H9 (cell line): ENCODE measurements around the gene ABCG5. TPM values are rescaled to one million over a fixed set of nuclear protein-coding genes. Genes with fewer than 3 reads are reported as not detected.

Source experiments
- DNase-seq: peaks from one replicate; pipeline ENCODE4 v3.0.0-alpha.2; 2017
- H2AFZ ChIP-seq: one replicate; pipeline ENCODE4 v1.6.1; 2013; ENCODE audit warnings: mild to moderate bottlenecking, low read length, control low read depth, moderate library complexity
- H2AK5ac ChIP-seq: 2 replicates; pipeline ENCODE4 v1.6.1; 2013; ENCODE audit warnings: low read length, control low read depth, mixed read lengths; ENCODE audit not compliant: insufficient read length
- H2BK120ac ChIP-seq: one replicate; pipeline ENCODE4 v1.6.1; 2013; ENCODE audit warnings: low read depth, mild to moderate bottlenecking, low read length, control low read depth, inconsistent platforms; ENCODE audit not compliant: poor library complexity, severe bottlenecking
- H2BK12ac ChIP-seq: 2 replicates; pipeline ENCODE4 v1.6.1; 2013; ENCODE audit warnings: low read length, control low read depth, mixed read lengths, low read depth; ENCODE audit not compliant: insufficient read length
- H2BK15ac ChIP-seq: 2 replicates; pipeline ENCODE4 v1.6.1; 2013; ENCODE audit warnings: low read depth, low read length, control low read depth
- H2BK20ac ChIP-seq: one replicate; pipeline ENCODE4 v1.6.1; 2013; ENCODE audit warnings: low read depth, mild to moderate bottlenecking, low read length, control low read depth, inconsistent platforms; ENCODE audit not compliant: poor library complexity, severe bottlenecking
- H2BK5ac ChIP-seq: 2 replicates; pipeline ENCODE4 v1.6.1; 2013; ENCODE audit warnings: low read length, control low read depth, mixed read lengths; ENCODE audit not compliant: insufficient read length
- H3K14ac ChIP-seq: 2 replicates; pipeline ENCODE4 v1.6.1; 2013; ENCODE audit warnings: low read length, control low read depth; ENCODE audit not compliant: insufficient read depth
- H3K18ac ChIP-seq: 2 replicates; pipeline ENCODE4 v1.6.1; 2013; ENCODE audit warnings: low read depth, mild to moderate bottlenecking, mixed read lengths, low read length, control low read depth; ENCODE audit not compliant: insufficient read length
- H3K23ac ChIP-seq: 2 replicates; pipeline ENCODE4 v1.6.1; 2013; ENCODE audit warnings: low read length, control low read depth, mixed read lengths, low read depth; ENCODE audit not compliant: insufficient read length
- H3K23me2 ChIP-seq: 2 replicates; pipeline ENCODE4 v1.6.1; 2013; ENCODE audit warnings: low read depth, mild to moderate bottlenecking, mixed read lengths, low read length, control low read depth; ENCODE audit not compliant: insufficient read length, poor library complexity, severe bottlenecking
- H3K27ac ChIP-seq: 2 replicates; pipeline ENCODE4 v1.5.1; 2013; ENCODE audit warnings: low read length, control low read depth, mixed read lengths, low read depth; ENCODE audit not compliant: insufficient read length
- H3K27me3 ChIP-seq: 2 replicates; pipeline ENCODE4 v1.6.1; 2013; ENCODE audit warnings: low read length, control low read depth, inconsistent platforms; ENCODE audit not compliant: insufficient read depth
- H3K4ac ChIP-seq: 2 replicates; pipeline ENCODE4 v1.6.1; 2013; ENCODE audit warnings: low read depth, mild to moderate bottlenecking, control low read depth, inconsistent platforms, low read length, moderate library complexity
- H3K4me1 ChIP-seq: 2 replicates; pipeline ENCODE4 v1.6.1; 2013; ENCODE audit warnings: low read length, control low read depth, inconsistent platforms; ENCODE audit not compliant: insufficient read depth
- H3K4me2 ChIP-seq: 2 replicates; pipeline ENCODE4 v1.6.1; 2013; ENCODE audit warnings: low read length, control low read depth, mixed read lengths; ENCODE audit not compliant: insufficient read length, insufficient read depth
- H3K56ac ChIP-seq: 2 replicates; pipeline ENCODE4 v1.6.1; 2013; ENCODE audit warnings: low read depth, mild to moderate bottlenecking, mixed read lengths, low read length, control low read depth; ENCODE audit not compliant: insufficient read length
- H3K79me1 ChIP-seq: 2 replicates; pipeline ENCODE4 v1.6.1; 2013; ENCODE audit warnings: low read depth, mild to moderate bottlenecking, moderate library complexity, low read length, control low read depth, inconsistent platforms; ENCODE audit not compliant: insufficient read depth, poor library complexity, severe bottlenecking
- H3K79me2 ChIP-seq: 2 replicates; pipeline ENCODE4 v1.6.1; 2013; ENCODE audit warnings: low read length, control low read depth, inconsistent platforms; ENCODE audit not compliant: insufficient read depth
- H3K9ac ChIP-seq: 2 replicates; pipeline ENCODE4 v1.6.1; 2013; ENCODE audit warnings: low read length, control low read depth, mixed read lengths; ENCODE audit not compliant: insufficient read length; ENCODE audit errors: extremely low read depth
- H3K9me3 ChIP-seq: one replicate; pipeline ENCODE4 v1.6.1; 2013; ENCODE audit warnings: low read depth, low read length, inconsistent platforms; ENCODE audit not compliant: control insufficient read depth
- H3T11ph ChIP-seq: one replicate; pipeline ENCODE4 v1.6.1; 2013; ENCODE audit warnings: mild to moderate bottlenecking, low read length, control low read depth, inconsistent platforms
- H4K20me1 ChIP-seq: one replicate; pipeline ENCODE4 v1.6.1; 2013; ENCODE audit not compliant: control insufficient read depth, insufficient read length, insufficient read depth
- H4K5ac ChIP-seq: 2 replicates; pipeline ENCODE4 v1.6.1; 2013; ENCODE audit warnings: low read depth, mild to moderate bottlenecking, mixed read lengths, low read length, control low read depth; ENCODE audit not compliant: insufficient read length
- H4K8ac ChIP-seq: replicated peaks from 2 replicates; pipeline ENCODE4 v1.6.1; 2013; ENCODE audit warnings: low read length, control low read depth, mixed read lengths, low read depth; ENCODE audit not compliant: insufficient read length
- H4K91ac ChIP-seq: 2 replicates; pipeline ENCODE4 v1.6.1; 2013; ENCODE audit warnings: low read depth, mild to moderate bottlenecking, moderate library complexity, mixed read lengths, low read length, control low read depth; ENCODE audit not compliant: insufficient read length
- H3K27ac Mint-ChIP-seq, 3 experiments: 2 replicates in 2 of 3; 3 replicates in 1 of 3; pipeline ENCODE4 v1.8.0; 2020 to 2021; ENCODE audit warnings: mixed read lengths in 3 of 3, mild to moderate bottlenecking in 1 of 3, moderate library complexity in 1 of 3
- H3K27me3 Mint-ChIP-seq: 2 replicates; pipeline ENCODE4 v1.8.0; 2021; ENCODE audit warnings: low read depth, mild to moderate bottlenecking, moderate library complexity, mixed read lengths
- H3K36me3 Mint-ChIP-seq, 3 experiments: 2 replicates in 2 of 3; 3 replicates in 1 of 3; pipeline ENCODE4 v1.8.0; 2020 to 2021; ENCODE audit warnings: low read depth in 3 of 3, mixed read lengths in 3 of 3; ENCODE audit not compliant: insufficient read depth in 1 of 3
- H3K4me1 Mint-ChIP-seq, 2 experiments: 2 replicates each; pipeline ENCODE4 v1.8.0; 2020; ENCODE audit warnings: mixed read lengths in 2 of 2
- H3K4me3 Mint-ChIP-seq, 2 experiments: 2 replicates in 1 of 2; 3 replicates in 1 of 2; pipeline ENCODE4 v1.8.0; 2020 to 2021; ENCODE audit warnings: mild to moderate bottlenecking in 2 of 2, mixed read lengths in 2 of 2, moderate library complexity in 1 of 2
- H3K9me3 Mint-ChIP-seq, 2 experiments: 2 replicates in 1 of 2; 3 replicates in 1 of 2; pipeline ENCODE4 v1.8.0; 2020; ENCODE audit warnings: mild to moderate bottlenecking in 2 of 2, mixed read lengths in 2 of 2, moderate library complexity in 1 of 2
- CTCF ChIP-seq: fragments of 200-600 bp; sonication (generic); conservative IDR thresholded peaks from 3 replicates; pipeline ENCODE4 v1.8.0; 2021; ENCODE audit warnings: antibody characterized with exemption, mild to moderate bottlenecking
- WGBS: extraction: QIAGEN DNeasy Blood & Tissue Kit; methylation state at CpG from one replicate; pipeline ENCODE4 v1.1.7; 2013; ENCODE audit warnings: missing lambda C conversion rate, low lambda C conversion rate, mixed read lengths; ENCODE audit not compliant: insufficient read length; ENCODE audit errors: extremely low coverage; 5-methylcytosine and 5-hydroxymethylcytosine counted together
- total RNA-seq: library from RNA; stranded (reverse); gene quantifications from 2 replicates; pipeline ENCODE4 v1.2.1, GENCODE V29; 2021

The ABCG5 gene
- total RNA-seq, 1 experiment from 2014 or later = not detected

- Histone ChIP-seq H3K4me2 (no peak overlapping the region), H3K4me1 (no peaks in the 10 kb centered on the region), H3K9me3 (no peaks in the 10 kb centered on the region), H3K4ac (no peak overlapping the region), H3K14ac (no peak overlapping the region), H4K8ac (no peak overlapping the region), H3K23me2 (no peaks in the 10 kb centered on the region), H3K23ac (no peak overlapping the region), H2BK12ac (no peak overlapping the region), H3K18ac (no peak overlapping the region), H4K91ac (no peak overlapping the region), H2BK15ac (no peak overlapping the region), H4K20me1 (no peaks in the 10 kb centered on the region), H4K5ac (no peak overlapping the region), H3K56ac (no peak overlapping the region), H3K27ac (no peak overlapping the region), H2AK5ac (no peak overlapping the region), H2BK5ac (no peak overlapping the region), H3K79me2 (no peaks in the 10 kb centered on the region), H3T11ph (no peak overlapping the region), H2BK20ac (no peak overlapping the region), H3K27me3 (no peaks in the 10 kb centered on the region), H3K79me1 (no peaks in the 10 kb centered on the region), H2BK120ac (no peak overlapping the region), H2AFZ (no peak overlapping the region), H3K9ac (no peak overlapping the region)
- peaks cover 7 to 8% of the 10 kb centered on the region in 2 experiments for H3K4me1 Mint-ChIP-seq
- no peaks in the 10 kb centered on the region for H3K9me3 Mint-ChIP-seq
- H3K4me3 Mint-ChIP-seq = no peak overlapping the region
- no CpG with 5 or more reads among the region's 11 CpGs for WGBS
- no peak for DNase-seq
- no peaks in the 10 kb centered on the region for H3K36me3 Mint-ChIP-seq
- no peaks in the 10 kb centered on the region; the same call in none of the 2 replicates for H3K27me3 Mint-ChIP-seq
- H3K27ac Mint-ChIP-seq = no peak overlapping the region
- no peak for TF ChIP-seq CTCF
Measured at GRCh38 chr2:43823751-43824150, 14.9 kb downstream of the ABCG5 start.
